GM18909 (cell line): ENCODE results near the gene IQCN.

Experiments used
- ATAC-seq: cut with Tn5 transposase; IDR thresholded peaks from one replicate; pipeline ENCODE4 v1.9.1; 2021; ENCODE audit warnings: mild to moderate bottlenecking; ENCODE audit not compliant: unreplicated experiment, poor library complexity

Gene IQCN

GRCh38 chr19:18274219-18274780 is at the start of gene IQCN:
Gene IQCN (minus strand): TSS chr19:18274452. CDS start chr19:18269478, 4,974 bp downstream.
- ATAC-seq: no peak

GRCh38 chr19:18322759-18323460 is 48.7 kb upstream of the IQCN start, which contains the start of gene LSM4:
Gene LSM4 (minus strand): TSS chr19:18323076. CDS start chr19:18323020, 56 bp downstream.
- peak; percentile 92 for ATAC-seq

- no peak for ATAC-seq
Observed at GRCh38 chr19:18322318-18322758, 48.1 kb upstream of the IQCN start.

- ATAC-seq: no peak
Observed at GRCh38 chr19:18321734-18322102, 47.5 kb upstream of the IQCN start.

GRCh38 chr19:18320865-18321733 is 46.8 kb upstream of the IQCN start:
- ATAC-seq: no peak

- ATAC-seq: no peak
Observed at GRCh38 chr19:18319591-18320135, 45.4 kb upstream of the IQCN start.

GRCh38 chr19:18317961-18318800 is 43.9 kb upstream of the IQCN start:
- ATAC-seq: no peak

GRCh38 chr19:18313398-18313797 is 39.1 kb upstream of the IQCN start:
- no peak for ATAC-seq

- ATAC-seq: no peak
Observed at GRCh38 chr19:18312092-18312534, 37.9 kb upstream of the IQCN start.

GRCh38 chr19:18311502-18312091 is 37.3 kb upstream of the IQCN start:
- no peak for ATAC-seq

- ATAC-seq: no peak
Observed at GRCh38 chr19:18310966-18311365, 36.7 kb upstream of the IQCN start.

GRCh38 chr19:18310118-18310909 is 36.1 kb upstream of the IQCN start:
- ATAC-seq: no peak

GRCh38 chr19:18309525-18310064 is 35.3 kb upstream of the IQCN start:
- no peak for ATAC-seq

GRCh38 chr19:18308948-18309325 is 34.7 kb upstream of the IQCN start:
- ATAC-seq: no peak

- no peak for ATAC-seq
Observed at GRCh38 chr19:18308051-18308947, 34.0 kb upstream of the IQCN start.

- ATAC-seq: no peak
Observed at GRCh38 chr19:18307271-18307681, 33.0 kb upstream of the IQCN start.

GRCh38 chr19:18306888-18307260 is 32.6 kb upstream of the IQCN start:
- no peak for ATAC-seq
